K562 (cell line): ENCODE results near the gene TLCD1. TPM values are rescaled to one million over a fixed set of nuclear protein-coding genes. Genes with fewer than 3 reads are reported as not detected.

Source experiments
- DACH1 ChIP-seq: fragments of 450-650 bp; IDR thresholded peaks from 2 replicates; pipeline ENCODE4 v1.6.1; 2018; ENCODE audit not compliant: partially characterized antibody
- RCOR1 ChIP-seq, 2 experiments: IDR thresholded peaks; 2 replicates each; pipeline ENCODE4 v1.6.1; 2012; ENCODE audit warnings: low read depth in 2 of 2, low read length in 2 of 2, borderline replicate concordance in 1 of 2, improper control_type of control experiment in 1 of 2
- SMARCA5 ChIP-seq: fragments of 450-650 bp; IDR thresholded peaks from 2 replicates; pipeline ENCODE4 v1.6.1; 2016
- ZFX ChIP-seq: sonication (generic); formaldehyde crosslinking; IDR thresholded peaks from 2 replicates; pipeline ENCODE4 v1.8.0; 2022; ENCODE audit warnings: mild to moderate bottlenecking, missing genetic modification reagents, moderate library complexity
- ZNF274 ChIP-seq: IDR thresholded peaks from 2 replicates; pipeline ENCODE4 v1.6.1; 2011; ENCODE audit warnings: low read depth, mild to moderate bottlenecking, low read length, moderate library complexity, borderline replicate concordance
- polyA plus RNA-seq, 8 experiments: library from polyadenylated mRNA; depleted of rRNA in 4 of 8; stranded (reverse) in 5 of 8; unstranded in 3 of 8; fragments of >200 nt; fragmentation: Nextera tagmentation in 2 of 8; fragmentation: Illumina TruSeq in 1 of 8; extraction: Ambion mirVana in 2 of 8; extraction: Trizol in 1 of 8; gene quantifications; 2 replicates each; pipeline versions ENCODE4 v1.2.1 to v1.2.3, GENCODE V29; 2011 to 2014; ENCODE audit warnings: inconsistent platforms in 1 of 8, missing spikeins in 1 of 8
- total RNA-seq, 7 experiments: library from RNA; depleted of rRNA in 6 of 7; stranded (reverse); fragments of >200 nt in 6 of 7; fragmentation: Illumina TruSeq in 2 of 7; extraction: Trizol in 2 of 7; gene quantifications; 2 replicates each; pipeline versions ENCODE4 v1.2.1 to v1.2.3, GENCODE V29; 2011 to 2021; ENCODE audit warnings: low replicate concordance in 1 of 7
- TF ChIP-seq, protein P1 (sequence below): sonication (generic); formaldehyde crosslinking; IDR thresholded peaks from 2 replicates; pipeline ENCODE4 v1.8.0; 2022; ENCODE audit warnings: missing genetic modification reagents, mild to moderate bottlenecking, moderate library complexity, borderline replicate concordance
- TF ChIP-seq, protein P2 (sequence below), 2 experiments: fragments of 450-650 bp; IDR thresholded peaks; 2 replicates each; pipeline ENCODE4 v1.6.1; 2016; ENCODE audit warnings: mild to moderate bottlenecking in 2 of 2, borderline replicate concordance in 1 of 2, low read depth in 1 of 2, moderate library complexity in 1 of 2
- TF ChIP-seq, protein P3 (sequence below): fragments of 250-450 bp; sonication (Bioruptor Pico); IDR thresholded peaks from 2 replicates; pipeline ENCODE4 v1.8.0; 2021; ENCODE audit warnings: moderate library complexity, mild to moderate bottlenecking, inconsistent platforms
- TF ChIP-seq, protein P4 (sequence below): fragments of 200-400 bp; formaldehyde crosslinking; IDR thresholded peaks from 2 replicates; pipeline ENCODE4 v1.6.1; 2017; ENCODE audit warnings: mild to moderate bottlenecking, low read depth, low read length, moderate library complexity

TLCD1 gene
- total and polyA plus RNA-seq, 9 of the 15 experiments (the other 6 are each of a cell fraction or from before 2014, with no cell fraction given): 6.8 to 37.7 (median 21.7) TPM

DNA sequence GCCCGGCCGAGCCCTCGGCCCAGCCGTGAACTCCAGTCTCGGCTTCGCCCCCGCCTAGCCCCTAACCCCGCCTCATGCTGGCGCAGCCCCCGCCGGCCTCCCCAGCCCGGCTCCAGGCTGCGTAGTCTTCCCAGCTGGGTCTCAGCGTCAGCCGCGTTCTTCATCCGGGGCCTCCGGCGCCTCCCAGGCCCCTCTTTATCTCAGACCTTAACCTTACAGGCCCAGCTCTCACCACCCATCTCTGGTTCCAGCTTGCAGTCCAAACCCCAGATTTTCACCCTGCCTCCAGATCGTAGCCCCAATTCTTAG lies 14.4 kb downstream of the TLCD1 start, which contains the start of gene PROCA1 (continued):
- TF ChIP-seq ZNF274 (no peak), DACH1 (peak; percentile 77), SMARCA5 (peak; percentile 68; the same call in 1 of the 2 replicates), RCOR1 (IDR thresholded peaks at IDR 0.05; ENCODE audit: borderline replicate concordance in 1 of 2, low read depth in 2 of 2, low read length in 2 of 2) (no peak), ZFX (CRISPR knock-in tag) (peak; percentile 73; the same call in 1 of the 2 replicates)
- TF ChIP-seq, protein P1, sequence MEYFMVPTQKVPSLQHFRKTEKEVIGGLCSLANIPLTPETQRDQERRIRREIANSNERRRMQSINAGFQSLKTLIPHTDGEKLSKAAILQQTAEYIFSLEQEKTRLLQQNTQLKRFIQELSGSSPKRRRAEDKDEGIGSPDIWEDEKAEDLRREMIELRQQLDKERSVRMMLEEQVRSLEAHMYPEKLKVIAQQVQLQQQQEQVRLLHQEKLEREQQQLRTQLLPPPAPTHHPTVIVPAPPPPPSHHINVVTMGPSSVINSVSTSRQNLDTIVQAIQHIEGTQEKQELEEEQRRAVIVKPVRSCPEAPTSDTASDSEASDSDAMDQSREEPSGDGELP (CRISPR knock-in tag): peak; percentile 90
- TF ChIP-seq, protein P2, sequence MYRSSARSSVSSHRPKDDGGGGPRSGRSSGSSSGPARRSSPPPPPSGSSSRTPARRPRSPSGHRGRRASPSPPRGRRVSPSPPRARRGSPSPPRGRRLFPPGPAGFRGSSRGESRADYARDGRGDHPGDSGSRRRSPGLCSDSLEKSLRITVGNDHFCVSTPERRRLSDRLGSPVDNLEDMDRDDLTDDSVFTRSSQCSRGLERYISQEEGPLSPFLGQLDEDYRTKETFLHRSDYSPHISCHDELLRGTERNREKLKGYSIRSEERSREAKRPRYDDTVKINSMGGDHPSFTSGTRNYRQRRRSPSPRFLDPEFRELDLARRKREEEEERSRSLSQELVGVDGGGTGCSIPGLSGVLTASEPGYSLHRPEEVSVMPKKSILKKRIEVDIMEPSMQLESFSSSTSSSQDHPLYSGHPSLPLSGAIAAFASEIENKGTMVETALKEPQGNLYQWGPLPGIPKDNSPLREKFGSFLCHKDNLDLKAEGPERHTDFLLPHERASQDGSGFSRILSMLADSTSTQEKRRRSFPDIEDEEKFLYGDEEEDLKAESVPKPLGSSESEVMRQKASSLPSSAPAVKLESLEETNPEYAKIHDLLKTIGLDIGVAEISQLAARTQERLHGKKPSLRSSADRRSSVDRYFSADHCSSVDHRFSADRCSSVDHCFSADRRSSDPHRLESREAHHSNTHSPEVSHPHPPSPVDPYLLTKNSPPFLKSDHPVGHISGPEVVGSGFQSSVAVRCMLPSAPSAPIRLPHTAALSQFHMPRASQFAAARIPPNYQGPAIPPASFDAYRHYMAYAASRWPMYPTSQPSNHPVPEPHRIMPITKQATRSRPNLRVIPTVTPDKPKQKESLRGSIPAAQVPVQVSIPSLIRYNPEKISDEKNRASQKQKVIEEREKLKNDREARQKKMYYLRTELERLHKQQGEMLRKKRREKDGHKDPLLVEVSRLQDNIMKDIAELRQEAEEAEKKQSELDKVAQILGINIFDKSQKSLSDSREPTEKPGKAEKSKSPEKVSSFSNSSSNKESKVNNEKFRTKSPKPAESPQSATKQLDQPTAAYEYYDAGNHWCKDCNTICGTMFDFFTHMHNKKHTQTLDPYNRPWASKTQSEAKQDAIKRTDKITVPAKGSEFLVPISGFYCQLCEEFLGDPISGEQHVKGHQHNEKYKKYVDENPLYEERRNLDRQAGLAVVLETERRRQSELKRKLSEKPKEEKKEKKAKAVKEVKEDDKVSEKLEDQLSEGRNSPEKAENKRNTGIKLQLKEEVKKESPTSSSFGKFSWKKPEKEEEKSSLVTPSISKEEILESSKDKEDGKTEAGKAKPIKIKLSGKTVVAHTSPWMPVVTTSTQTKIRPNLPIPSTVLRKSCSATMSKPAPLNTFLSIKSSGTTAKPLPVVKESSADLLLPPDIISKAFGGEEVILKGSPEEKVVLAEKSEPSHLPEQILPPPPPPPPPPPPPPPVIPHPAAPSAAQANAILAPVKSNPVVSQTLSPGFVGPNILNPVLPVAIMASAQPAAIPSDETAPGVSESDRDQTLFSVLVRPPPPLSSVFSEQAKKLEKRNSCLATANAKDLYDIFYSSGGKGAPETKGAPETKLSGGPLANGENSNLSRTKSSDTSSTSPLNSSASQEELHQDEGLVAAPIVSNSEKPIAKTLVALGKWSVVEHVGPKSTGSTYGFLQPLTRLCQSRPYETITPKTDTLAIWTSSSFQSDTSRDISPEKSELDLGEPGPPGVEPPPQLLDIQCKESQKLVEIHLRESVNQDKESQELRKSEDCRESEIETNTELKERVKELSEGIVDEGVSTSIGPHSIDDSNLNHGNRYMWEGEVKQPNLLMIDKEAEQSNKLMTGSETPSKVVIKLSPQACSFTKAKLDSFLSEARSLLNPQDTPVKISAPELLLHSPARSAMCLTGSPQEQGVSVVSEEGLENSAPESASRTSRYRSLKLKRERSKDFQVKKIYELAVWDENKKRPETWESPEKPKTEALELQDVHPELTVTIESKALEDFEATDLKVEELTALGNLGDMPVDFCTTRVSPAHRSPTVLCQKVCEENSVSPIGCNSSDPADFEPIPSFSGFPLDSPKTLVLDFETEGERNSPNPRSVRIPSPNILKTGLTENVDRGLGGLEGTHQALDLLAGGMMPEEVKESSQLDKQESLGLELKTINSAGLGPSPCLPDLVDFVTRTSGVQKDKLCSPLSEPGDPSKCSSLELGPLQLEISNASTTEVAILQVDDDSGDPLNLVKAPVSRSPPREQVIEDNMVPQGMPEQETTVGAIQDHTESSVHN (IDR thresholded peaks at IDR 0.05; ENCODE audit: borderline replicate concordance in 1 of 2, low read depth in 1 of 2): 0 out of 4 replicates have a peak, but pooled peaks of 1 of the 2 experiments have one; percentile 26
- TF ChIP-seq, protein P3, sequence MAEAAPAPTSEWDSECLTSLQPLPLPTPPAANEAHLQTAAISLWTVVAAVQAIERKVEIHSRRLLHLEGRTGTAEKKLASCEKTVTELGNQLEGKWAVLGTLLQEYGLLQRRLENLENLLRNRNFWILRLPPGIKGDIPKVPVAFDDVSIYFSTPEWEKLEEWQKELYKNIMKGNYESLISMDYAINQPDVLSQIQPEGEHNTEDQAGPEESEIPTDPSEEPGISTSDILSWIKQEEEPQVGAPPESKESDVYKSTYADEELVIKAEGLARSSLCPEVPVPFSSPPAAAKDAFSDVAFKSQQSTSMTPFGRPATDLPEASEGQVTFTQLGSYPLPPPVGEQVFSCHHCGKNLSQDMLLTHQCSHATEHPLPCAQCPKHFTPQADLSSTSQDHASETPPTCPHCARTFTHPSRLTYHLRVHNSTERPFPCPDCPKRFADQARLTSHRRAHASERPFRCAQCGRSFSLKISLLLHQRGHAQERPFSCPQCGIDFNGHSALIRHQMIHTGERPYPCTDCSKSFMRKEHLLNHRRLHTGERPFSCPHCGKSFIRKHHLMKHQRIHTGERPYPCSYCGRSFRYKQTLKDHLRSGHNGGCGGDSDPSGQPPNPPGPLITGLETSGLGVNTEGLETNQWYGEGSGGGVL (CRISPR knock-in tag): no peak
- TF ChIP-seq, protein P4, sequence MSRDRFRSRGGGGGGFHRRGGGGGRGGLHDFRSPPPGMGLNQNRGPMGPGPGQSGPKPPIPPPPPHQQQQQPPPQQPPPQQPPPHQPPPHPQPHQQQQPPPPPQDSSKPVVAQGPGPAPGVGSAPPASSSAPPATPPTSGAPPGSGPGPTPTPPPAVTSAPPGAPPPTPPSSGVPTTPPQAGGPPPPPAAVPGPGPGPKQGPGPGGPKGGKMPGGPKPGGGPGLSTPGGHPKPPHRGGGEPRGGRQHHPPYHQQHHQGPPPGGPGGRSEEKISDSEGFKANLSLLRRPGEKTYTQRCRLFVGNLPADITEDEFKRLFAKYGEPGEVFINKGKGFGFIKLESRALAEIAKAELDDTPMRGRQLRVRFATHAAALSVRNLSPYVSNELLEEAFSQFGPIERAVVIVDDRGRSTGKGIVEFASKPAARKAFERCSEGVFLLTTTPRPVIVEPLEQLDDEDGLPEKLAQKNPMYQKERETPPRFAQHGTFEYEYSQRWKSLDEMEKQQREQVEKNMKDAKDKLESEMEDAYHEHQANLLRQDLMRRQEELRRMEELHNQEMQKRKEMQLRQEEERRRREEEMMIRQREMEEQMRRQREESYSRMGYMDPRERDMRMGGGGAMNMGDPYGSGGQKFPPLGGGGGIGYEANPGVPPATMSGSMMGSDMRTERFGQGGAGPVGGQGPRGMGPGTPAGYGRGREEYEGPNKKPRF: no peak
